Left colon (tissue), 2 donors: ENCODE results near the gene KANTR. TPM values are rescaled to one million over a fixed set of nuclear protein-coding genes. Genes with fewer than 3 reads are reported as not detected.

Experiments
- total RNA-seq, 2 donors: library from RNA; stranded (reverse); fragmentation: NEBNext Ultra II Directional; extraction: Animal tissue kit (Norgen Biotek cat#: 25700); gene quantifications; one replicate each; pipeline ENCODE4 v1.2.1, GENCODE V29; 2021
- donor health status: DM: no; HTN: no; CAD: no.
- donor health status: DM: yes; HTN: yes; CAD: no.

KANTR gene
- total RNA-seq, 2 donors from 2014 or later, result 8.9 to 12.2 TPM

Other genes with a start within 250 kb of the KANTR start
- not detected for gene XAGE3, start 226.1 kb upstream of the KANTR start, total RNA-seq
- gene FAM156B, start 196.8 kb upstream of the KANTR start, total RNA-seq, result 10 to 100 TPM; 10.6 to 12.6 TPM
- 10 to 100 TPM; 15.8 to 16.7 TPM for gene FAM156A, start 135.6 kb upstream of the KANTR start, total RNA-seq
- under 1 TPM; 0.55 to 0.67 TPM for gene GPR173, start 45.4 kb upstream of the KANTR start, total RNA-seq
- gene TSPYL2, start 11.8 kb upstream of the KANTR start, total RNA-seq, result 1 to 10 TPM; 6.1 to 9.2 TPM
- gene KDM5C, start 131.1 kb downstream of the KANTR start, total RNA-seq, result 100 to 1,000 TPM; 105 to 110 TPM
- 10 to 100 TPM; 32.1 to 32.9 TPM for gene IQSEC2, start 187.4 kb downstream of the KANTR start, total RNA-seq